K562 (cell line): Measurements from ENCODE around the gene NCAPG2. TPM values are rescaled to one million over a fixed set of nuclear protein-coding genes. Genes with fewer than 3 reads are reported as not detected.
A peak's percentile ranks its signal among the peaks of the same experiment; 100 is the strongest.

Experiments
- BHLHE40 ChIP-seq: IDR thresholded peaks from 2 replicates; pipeline ENCODE4 v1.6.1; 2011; ENCODE audit warnings: low read length, improper control_type of control experiment
- CBX3 ChIP-seq, 2 experiments: IDR thresholded peaks; 1 replicate in 1 of 2; 2 replicates in 1 of 2; pipeline ENCODE4 v1.6.1; 2012; ENCODE audit warnings: inconsistent platforms in 2 of 2, low read length in 2 of 2, borderline replicate concordance in 1 of 2, control low read depth in 1 of 2
- CBX8 ChIP-seq: fragments of 200-600 bp; sonication (generic); IDR thresholded peaks from 2 replicates; pipeline ENCODE4 v1.6.1; 2012; ENCODE audit warnings: borderline replicate concordance, mixed run types, low read depth, mild to moderate bottlenecking, moderate library complexity, mixed read lengths, low read length, control low read depth, inconsistent platforms; ENCODE audit not compliant: poor library complexity, severe bottlenecking; ENCODE audit errors: extremely low read depth
- ESRRB ChIP-seq: fragments of 250-450 bp; sonication (Bioruptor Pico); IDR thresholded peaks from 2 replicates; pipeline ENCODE4 v1.5.0; 2020; ENCODE audit warnings: mild to moderate bottlenecking, moderate library complexity, borderline replicate concordance
- FOXA3 ChIP-seq, 2 experiments: fragments of 450-650 bp in 1 of 2; sonication (generic) in 1 of 2; formaldehyde crosslinking; IDR thresholded peaks in 1 of 2; conservative IDR thresholded peaks in 1 of 2; 2 replicates each; pipeline versions ENCODE4 v1.4.0 to v1.8.0; 2020 to 2022; ENCODE audit warnings: mild to moderate bottlenecking in 2 of 2, missing genetic modification reagents in 1 of 2
- FOXO4 ChIP-seq: fragments of 450-650 bp; formaldehyde crosslinking; IDR thresholded peaks from 2 replicates; pipeline ENCODE4 v1.4.0; 2020; ENCODE audit warnings: mild to moderate bottlenecking, moderate library complexity
- GATA2 ChIP-seq: sonication (generic); formaldehyde crosslinking; IDR thresholded peaks from 2 replicates; pipeline ENCODE4 v1.4.0; 2020; ENCODE audit warnings: mild to moderate bottlenecking, missing genetic modification reagents
- HES1 ChIP-seq: fragments of 450-650 bp; IDR thresholded peaks from 2 replicates; pipeline ENCODE4 v1.6.1; 2016; ENCODE audit warnings: low read depth, mild to moderate bottlenecking, moderate library complexity
- KLF6 ChIP-seq: fragments of 250-450 bp; sonication (Bioruptor Pico); IDR thresholded peaks from 2 replicates; pipeline ENCODE4 v1.4.0; 2020; ENCODE audit warnings: mild to moderate bottlenecking, moderate library complexity, borderline replicate concordance
- MITF ChIP-seq: IDR thresholded peaks from 2 replicates; pipeline ENCODE4 v1.6.1; 2014; ENCODE audit warnings: antibody characterized with exemption
- NCOA4 ChIP-seq: fragments of 450-650 bp; IDR thresholded peaks from 2 replicates; pipeline ENCODE4 v1.6.1; 2018; ENCODE audit warnings: mild to moderate bottlenecking; ENCODE audit not compliant: partially characterized antibody
- NFRKB ChIP-seq: fragments of 450-650 bp; IDR thresholded peaks from 2 replicates; pipeline ENCODE4 v1.6.1; 2016; ENCODE audit warnings: low read depth
- PHB2 ChIP-seq: fragments of 450-650 bp; IDR thresholded peaks from 2 replicates; pipeline ENCODE4 v1.6.1; 2017; ENCODE audit warnings: low read depth
- POLR2A ChIP-seq: fragments of 450-650 bp; conservative IDR thresholded peaks from 2 replicates; pipeline ENCODE4 v1.6.1; 2016
- PTBP1 ChIP-seq: fragments of 200-400 bp; formaldehyde crosslinking; IDR thresholded peaks from 2 replicates; pipeline ENCODE4 v1.6.1; 2017; ENCODE audit warnings: low read depth, low read length
- SMARCC2 ChIP-seq: fragments of 450-650 bp; IDR thresholded peaks from 2 replicates; pipeline ENCODE4 v1.6.1; 2017; ENCODE audit warnings: antibody characterized with exemption, moderate library complexity, mild to moderate bottlenecking, low read depth
- TARDBP ChIP-seq: fragments of 450-650 bp; IDR thresholded peaks from 2 replicates; pipeline ENCODE4 v1.6.1; 2016
- ZBTB33 ChIP-seq: sonication (generic); formaldehyde crosslinking; IDR thresholded peaks from 2 replicates; pipeline ENCODE4 v1.8.1; 2023; ENCODE audit warnings: mild to moderate bottlenecking, missing genetic modification reagents
- ZFX ChIP-seq: sonication (generic); formaldehyde crosslinking; IDR thresholded peaks from 2 replicates; pipeline ENCODE4 v1.8.0; 2022; ENCODE audit warnings: mild to moderate bottlenecking, missing genetic modification reagents, moderate library complexity
- ZNF253 ChIP-seq: fragments of 250-450 bp; sonication (Bioruptor Pico); conservative IDR thresholded peaks from 2 replicates; pipeline ENCODE4 v1.6.1; 2021; ENCODE audit warnings: mild to moderate bottlenecking
- ZNF324 ChIP-seq: fragments of 250-450 bp; sonication (Bioruptor Pico); IDR thresholded peaks from 2 replicates; pipeline ENCODE4 v1.4.0; 2020; ENCODE audit warnings: mild to moderate bottlenecking
- ZNF408 ChIP-seq: fragments of 250-450 bp; sonication (Bioruptor Pico); IDR thresholded peaks from 2 replicates; pipeline ENCODE4 v1.4.0; 2020; ENCODE audit warnings: low read depth, mild to moderate bottlenecking, moderate library complexity
- ZNF583 ChIP-seq: fragments of 250-450 bp; sonication (Bioruptor Pico); IDR thresholded peaks from 2 replicates; pipeline ENCODE4 v1.4.0; 2020
- ZNF668 ChIP-seq: fragments of 250-450 bp; sonication (Bioruptor Pico); IDR thresholded peaks from 2 replicates; pipeline ENCODE4 v1.8.0; 2022; ENCODE audit warnings: mild to moderate bottlenecking, inconsistent platforms
- ZNF699 ChIP-seq: fragments of 250-450 bp; sonication (Bioruptor Pico); IDR thresholded peaks from 2 replicates; pipeline ENCODE4 v1.8.0; 2021; ENCODE audit warnings: mild to moderate bottlenecking, moderate library complexity; ENCODE audit not compliant: insufficient replicate concordance
- polyA plus RNA-seq, 8 experiments: library from polyadenylated mRNA; depleted of rRNA in 4 of 8; stranded (reverse) in 5 of 8; unstranded in 3 of 8; fragments of >200 nt; fragmentation: Nextera tagmentation in 2 of 8; fragmentation: Illumina TruSeq in 1 of 8; extraction: Ambion mirVana in 2 of 8; extraction: Trizol in 1 of 8; gene quantifications; 2 replicates each; pipeline versions ENCODE4 v1.2.1 to v1.2.3, GENCODE V29; 2011 to 2014; ENCODE audit warnings: inconsistent platforms in 1 of 8, missing spikeins in 1 of 8
- total RNA-seq, 7 experiments: library from RNA; depleted of rRNA in 6 of 7; stranded (reverse); fragments of >200 nt in 6 of 7; fragmentation: Illumina TruSeq in 2 of 7; extraction: Trizol in 2 of 7; gene quantifications; 2 replicates each; pipeline versions ENCODE4 v1.2.1 to v1.2.3, GENCODE V29; 2011 to 2021; ENCODE audit warnings: low replicate concordance in 1 of 7

Gene NCAPG2
- total and polyA plus RNA-seq, 9 of the 15 experiments (the other 6 are each of a cell fraction or from before 2014, with no cell fraction given): 21.5 to 127 (median 86.1) TPM

GRCh38 chr7:158704524-158705233 is at the start of gene NCAPG2 (continued):
- TF ChIP-seq NCOA4 (no peak), KLF6 (CRISPR knock-in tag) (no peak; the same call in 1 of the 2 replicates), NFRKB (peak; percentile 19; the same call in 1 of the 2 replicates), POLR2A (peak; percentile 96), FOXA3 (CRISPR knock-in tag; conservative IDR thresholded peaks at IDR 0.05 in 1 of 2, IDR thresholded peaks at IDR 0.05 in 1 of 2) (no peak), CBX3 (IDR thresholded peaks at IDR 0.05; ENCODE audit: borderline replicate concordance in 1 of 2, low read length in 2 of 2) (peak in 1 of 2 experiments; percentile 55; a peak in 1 of 3 replicates), FOXO4 (CRISPR knock-in tag) (0 out of 2 replicates have a peak, but pooled peaks have one; percentile 57), BHLHE40 (peak; percentile 88), HES1 (no peak), ZFX (CRISPR knock-in tag) (peak; percentile 96), ZNF699 (CRISPR knock-in tag) (no peak), TARDBP (peak; percentile 97), CBX8 (no peak), PHB2 (no peak), MITF (no peak; the same call in 1 of the 2 replicates), PTBP1 (no peak), ZNF668 (CRISPR knock-in tag) (no peak), ZNF253 (CRISPR knock-in tag) (no peak), ZNF583 (CRISPR knock-in tag) (no peak), GATA2 (no peak), ZNF324 (no peak), ESRRB (CRISPR knock-in tag) (no peak), ZNF408 (no peak), SMARCC2 (no peak), ZBTB33 (CRISPR knock-in tag) (peak; percentile 79)
